HG02571 (cell line): ENCODE measurements around the gene CDH8.

Source experiments
- ATAC-seq: cut with Tn5 transposase; IDR thresholded peaks from one replicate; pipeline ENCODE4 v1.9.1; 2021; ENCODE audit warnings: mild to moderate bottlenecking, moderate library complexity; ENCODE audit not compliant: unreplicated experiment

Gene CDH8

DNA sequence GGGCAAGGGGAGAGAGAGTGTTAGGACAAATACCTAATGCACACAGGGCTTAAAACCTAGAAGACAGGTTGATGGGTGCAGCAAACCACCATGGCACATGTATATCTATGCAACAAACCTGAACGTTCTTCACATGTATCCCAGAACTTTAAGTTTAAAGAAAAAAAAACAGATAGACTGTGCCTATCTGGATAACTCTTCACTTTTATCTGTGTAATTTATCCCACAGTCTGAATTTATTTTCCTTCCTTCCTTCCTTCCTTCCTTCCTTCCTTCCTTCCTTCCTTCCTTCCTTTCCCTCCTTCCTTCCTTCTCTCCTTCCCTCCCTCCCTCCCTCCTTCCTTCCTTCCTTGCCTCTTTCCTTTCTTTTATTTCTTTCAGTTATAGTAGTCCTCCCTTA is 370.7 kb downstream of the CDH8 start:
- ATAC-seq: no peak

- ATAC-seq: no peak
These were observed 376.3 kb downstream of the CDH8 start for GRCh38 chr16:61659936-61660335.

DNA sequence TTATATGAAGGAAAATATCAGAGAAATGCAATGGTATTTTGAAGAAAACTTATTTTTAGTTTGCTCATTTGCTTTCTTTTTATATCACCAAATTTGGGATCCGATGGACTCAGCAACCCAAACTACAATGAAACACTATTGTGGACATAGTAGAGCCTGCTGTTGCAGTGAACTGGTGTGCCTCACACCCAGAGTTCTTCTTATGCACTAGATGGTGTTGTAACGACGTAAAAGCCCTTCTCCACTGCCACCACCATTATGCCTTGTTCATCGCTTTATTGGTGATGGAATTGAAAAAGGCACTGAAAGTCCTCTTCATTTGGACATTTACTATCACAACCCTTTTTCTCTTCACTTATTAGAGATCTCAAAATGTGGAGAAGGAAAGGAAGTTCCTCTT is 381.3 kb downstream of the CDH8 start:
- no peak for ATAC-seq

DNA sequence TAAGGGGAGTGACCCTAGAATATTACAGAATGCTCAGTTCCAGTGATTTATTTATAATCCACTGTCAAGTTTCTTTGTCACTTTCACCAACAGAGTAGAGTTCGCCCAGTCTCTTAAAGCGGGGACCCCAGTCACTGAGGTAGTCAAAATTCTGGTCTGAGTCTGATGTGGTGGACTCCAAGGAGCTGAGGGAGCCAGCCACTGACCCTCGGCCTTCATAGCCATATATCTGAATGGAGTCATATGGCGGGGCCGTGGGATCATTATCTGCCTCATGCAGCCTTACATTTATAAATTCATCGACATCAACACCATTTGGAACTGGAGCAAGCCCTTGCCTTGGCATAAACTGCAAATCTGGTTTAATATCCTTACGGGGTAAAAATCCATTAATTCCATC is 382.7 kb downstream of the CDH8 start:
- ATAC-seq: no peak

DNA sequence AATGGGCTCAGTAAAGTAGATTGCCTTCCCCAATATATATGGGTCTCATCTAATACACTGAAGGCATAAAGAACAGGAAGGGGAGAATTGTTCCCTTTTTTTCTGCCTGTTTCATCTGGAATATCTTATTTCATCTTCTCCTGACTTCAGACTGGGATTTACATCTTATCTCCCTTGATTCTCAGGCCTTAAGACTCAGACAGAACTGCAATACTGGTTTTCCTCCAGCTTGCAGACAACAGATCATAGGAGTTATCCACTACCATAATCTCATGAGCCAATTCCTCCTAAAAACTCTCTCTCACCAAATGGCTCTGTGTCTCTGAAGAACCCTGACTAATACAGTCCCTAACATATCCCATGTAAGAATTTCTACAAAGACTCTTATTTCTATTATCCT is 390.7 kb downstream of the CDH8 start:
- ATAC-seq: no peak

- no peak for ATAC-seq
These were observed 391.5 kb downstream of the CDH8 start for GRCh38 chr16:61644736-61645135.

DNA sequence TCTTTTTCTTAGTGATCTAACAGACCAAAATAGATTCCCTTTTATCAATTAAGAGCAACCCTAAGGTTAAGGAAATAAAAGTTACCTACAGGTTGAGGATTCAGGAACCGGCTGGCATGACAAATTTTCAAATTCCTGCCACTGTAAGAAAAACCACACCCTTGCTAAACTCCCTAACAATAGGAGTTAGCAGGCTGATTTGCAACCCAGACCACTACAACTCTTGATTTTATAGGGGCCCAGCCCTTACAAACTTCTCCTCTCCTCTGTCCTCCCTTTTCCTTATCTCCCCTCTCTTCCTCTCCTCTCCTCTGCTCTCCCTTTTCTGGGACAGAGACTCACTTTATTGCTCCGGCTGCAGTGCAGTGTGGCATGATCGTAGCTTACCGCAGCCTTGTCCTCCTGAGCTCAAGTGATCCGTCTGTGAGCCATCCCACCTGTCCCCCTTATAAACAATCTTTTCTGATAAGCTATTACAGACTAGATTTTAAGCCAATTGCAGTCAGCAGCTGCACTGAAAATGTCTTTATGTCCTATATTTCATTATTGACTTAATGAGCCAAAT is 418.9 kb downstream of the CDH8 start:
- ATAC-seq: no peak

GRCh38 chr16:61616088-61616487 is 420.1 kb downstream of the CDH8 start:
- ATAC-seq: no peak

- ATAC-seq: no peak
These were observed 424.3 kb downstream of the CDH8 start for GRCh38 chr16:61611847-61612491.

GRCh38 chr16:61606581-61606980 is 429.7 kb downstream of the CDH8 start:
- no peak for ATAC-seq
